Endothelial cell of umbilical vein (primary cell): ENCODE measurements around the gene CFAP69.

Source experiments
- EZH2 ChIP-seq: IDR thresholded peaks from 2 replicates; pipeline ENCODE4 v1.6.1; 2012; ENCODE audit warnings: borderline replicate concordance, low read depth, mild to moderate bottlenecking, moderate library complexity, low read length, inconsistent platforms; ENCODE audit not compliant: severe bottlenecking
- FOS ChIP-seq: IDR thresholded peaks from 2 replicates; pipeline ENCODE4 v1.6.1; 2011; ENCODE audit warnings: mild to moderate bottlenecking, low read length, moderate library complexity, borderline replicate concordance; ENCODE audit not compliant: insufficient read depth
- MYC ChIP-seq: IDR thresholded peaks from one replicate; pipeline ENCODE4 v1.6.1; 2011; ENCODE audit warnings: mild to moderate bottlenecking, low read depth, low read length
- POLR2A ChIP-seq: IDR thresholded peaks from 2 replicates; pipeline ENCODE4 v1.6.1; 2012; ENCODE audit warnings: low read depth, mild to moderate bottlenecking, control low read depth, low read length
- POLR2AphosphoS5 ChIP-seq: IDR thresholded peaks from 2 replicates; pipeline ENCODE4 v1.6.1; 2012; ENCODE audit warnings: low read depth, mild to moderate bottlenecking, control low read depth, low read length, moderate library complexity; ENCODE audit not compliant: insufficient read depth
- TF ChIP-seq, protein P1 (sequence below), 2 donors: IDR thresholded peaks; 1 replicate in 1 of 2; 2 replicates in 1 of 2; pipeline ENCODE4 v1.5.1; 2011; ENCODE audit warnings: low read length in 2 of 2, mild to moderate bottlenecking in 2 of 2, moderate library complexity in 2 of 2, control low read depth in 1 of 2, inconsistent platforms in 1 of 2, low read depth in 1 of 2; ENCODE audit not compliant: insufficient read depth in 1 of 2; ENCODE audit errors: extremely low read depth in 1 of 2
- TF ChIP-seq, protein P2 (sequence below): IDR thresholded peaks from 2 replicates; pipeline ENCODE4 v1.6.1; 2011; ENCODE audit not compliant: insufficient read depth, insufficient read length

DNA sequence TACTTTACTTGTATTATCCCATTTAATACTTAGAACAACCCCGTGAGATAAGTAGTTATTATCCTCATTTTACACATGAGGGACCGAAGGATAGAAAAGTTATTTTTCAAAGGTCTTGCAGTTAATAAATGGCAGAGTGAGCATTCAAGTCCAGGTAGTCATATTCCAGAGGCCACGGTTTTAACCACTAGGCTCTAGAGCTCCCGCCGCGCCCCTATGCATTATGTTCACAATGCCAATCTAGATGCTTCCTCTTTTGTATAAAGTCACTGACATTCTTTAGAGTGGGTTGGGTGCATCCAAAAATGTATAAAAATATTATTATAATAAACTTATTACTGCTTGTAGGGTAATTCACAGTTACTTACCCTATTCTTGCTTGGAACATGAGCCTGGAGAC is 11.4 kb upstream of the CFAP69 start:
- TF ChIP-seq, protein P1, sequence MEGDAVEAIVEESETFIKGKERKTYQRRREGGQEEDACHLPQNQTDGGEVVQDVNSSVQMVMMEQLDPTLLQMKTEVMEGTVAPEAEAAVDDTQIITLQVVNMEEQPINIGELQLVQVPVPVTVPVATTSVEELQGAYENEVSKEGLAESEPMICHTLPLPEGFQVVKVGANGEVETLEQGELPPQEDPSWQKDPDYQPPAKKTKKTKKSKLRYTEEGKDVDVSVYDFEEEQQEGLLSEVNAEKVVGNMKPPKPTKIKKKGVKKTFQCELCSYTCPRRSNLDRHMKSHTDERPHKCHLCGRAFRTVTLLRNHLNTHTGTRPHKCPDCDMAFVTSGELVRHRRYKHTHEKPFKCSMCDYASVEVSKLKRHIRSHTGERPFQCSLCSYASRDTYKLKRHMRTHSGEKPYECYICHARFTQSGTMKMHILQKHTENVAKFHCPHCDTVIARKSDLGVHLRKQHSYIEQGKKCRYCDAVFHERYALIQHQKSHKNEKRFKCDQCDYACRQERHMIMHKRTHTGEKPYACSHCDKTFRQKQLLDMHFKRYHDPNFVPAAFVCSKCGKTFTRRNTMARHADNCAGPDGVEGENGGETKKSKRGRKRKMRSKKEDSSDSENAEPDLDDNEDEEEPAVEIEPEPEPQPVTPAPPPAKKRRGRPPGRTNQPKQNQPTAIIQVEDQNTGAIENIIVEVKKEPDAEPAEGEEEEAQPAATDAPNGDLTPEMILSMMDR (IDR thresholded peaks at IDR 0.05; ENCODE audit: extremely low read depth in 1 of 2, insufficient read depth in 1 of 2, low read depth in 1 of 2, low read length in 2 of 2): no peak
- TF ChIP-seq EZH2 (no peak), POLR2A (no peak), POLR2AphosphoS5 (no peak), FOS (no peak), MYC (no peak)
- TF ChIP-seq, protein P2, sequence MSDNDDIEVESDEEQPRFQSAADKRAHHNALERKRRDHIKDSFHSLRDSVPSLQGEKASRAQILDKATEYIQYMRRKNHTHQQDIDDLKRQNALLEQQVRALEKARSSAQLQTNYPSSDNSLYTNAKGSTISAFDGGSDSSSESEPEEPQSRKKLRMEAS: no peak
